ENCODE results near the gene ITFG2. TPM values are rescaled to one million over a fixed set of nuclear protein-coding genes. Genes with fewer than 3 reads are reported as not detected.

ITFG2 gene
- total and polyA plus RNA-seq, 2 of the 13 experiments (the other 11 are each of a cell fraction or from before 2014, with no cell fraction given): 14.8 to 15.5 TPM

- TF ChIP-seq ZBTB40 (IDR thresholded peaks at IDR 0.05) (no peak), ZBTB40 (CRISPR knock-in tag; IDR thresholded peaks at IDR 0.05) (peak; percentile 81), GATAD1 (CRISPR knock-in tag; IDR thresholded peaks at IDR 0.05) (0 out of 2 replicates have a peak, but pooled peaks have one; percentile 39), EED (CRISPR knock-in tag; IDR thresholded peaks at IDR 0.05) (peak; percentile 78; the same call in 1 of the 2 replicates), ZFYVE20 (CRISPR knock-in tag; IDR thresholded peaks at IDR 0.05; ENCODE audit: borderline replicate concordance, low read depth) (no peak), IRF9 (CRISPR knock-in tag; IDR thresholded peaks at IDR 0.05; ENCODE audit: borderline replicate concordance) (0 out of 2 replicates have a peak, but pooled peaks have one; percentile 54), RAD21 (CRISPR knock-in tag; IDR thresholded peaks at IDR 0.05) (0 out of 2 replicates have a peak, but pooled peaks have one; percentile 9), ZNF749 (CRISPR knock-in tag; IDR thresholded peaks at IDR 0.05; ENCODE audit: borderline replicate concordance) (peak; percentile 88), KAT7 (CRISPR knock-in tag; IDR thresholded peaks at IDR 0.05; ENCODE audit: borderline replicate concordance) (peak; percentile 50; the same call in 1 of the 2 replicates), MAZ (IDR thresholded peaks at IDR 0.05; ENCODE audit: borderline replicate concordance, low read depth, low read length) (peak; percentile 60; the same call in 1 of the 2 replicates), MAZ (CRISPR knock-in tag; IDR thresholded peaks at IDR 0.05; ENCODE audit: low read depth) (peak; percentile 96), ERF (CRISPR knock-in tag; IDR thresholded peaks at IDR 0.05) (peak; percentile 74; the same call in 1 of the 2 replicates), KDM2A (CRISPR knock-in tag; IDR thresholded peaks at IDR 0.05; ENCODE audit: borderline replicate concordance, low read depth) (peak; percentile 62; the same call in 1 of the 2 replicates), TGIF2 (CRISPR knock-in tag; IDR thresholded peaks at IDR 0.05) (peak; percentile 58; the same call in 1 of the 2 replicates), ZXDC (CRISPR knock-in tag; IDR thresholded peaks at IDR 0.05) (no peak), ZNF432 (CRISPR knock-in tag; IDR thresholded peaks at IDR 0.05; ENCODE audit: borderline replicate concordance) (no peak), TAF1 (CRISPR knock-in tag; IDR thresholded peaks at IDR 0.05) (peak; percentile 50; the same call in 1 of the 2 replicates)
These were observed 17.7 kb upstream of the ITFG2 start, which contains the start of gene FKBP4 (continued) for GRCh38 chr12:2794736-2795289.
